HG03558 (cell line): Measurements from ENCODE around the gene TOE1.
"Not testable (repeated sequence)": the region's sequence is repeated elsewhere in the genome, so short reads cannot be mapped to it uniquely, and the experiment has no call there.

Experiments
- ATAC-seq: cut with Tn5 transposase; IDR thresholded peaks from one replicate; pipeline ENCODE4 v1.9.1; 2021; ENCODE audit warnings: moderate number of reproducible peaks; ENCODE audit not compliant: unreplicated experiment; ENCODE audit errors: extremely low read depth

The TOE1 gene

DNA sequence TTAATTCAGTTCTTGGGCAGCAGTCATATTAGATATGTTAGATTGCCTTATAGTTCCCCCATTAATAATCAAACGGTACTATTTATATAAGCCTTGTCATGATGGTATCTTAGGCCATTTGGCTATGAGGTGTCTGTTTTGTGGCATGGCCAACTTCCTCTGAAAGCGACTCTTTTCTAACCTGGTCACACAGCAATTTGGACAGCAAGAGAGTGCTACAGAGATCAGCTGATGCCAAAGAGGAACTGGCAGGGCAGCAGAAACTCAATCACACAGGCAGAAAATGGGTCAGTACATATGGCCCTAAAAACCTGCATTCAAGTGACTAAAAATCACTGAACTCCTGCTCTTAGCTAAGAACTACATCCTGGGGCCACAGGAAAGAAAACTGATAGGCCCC is 13.7 kb downstream of the TOE1 start:
- ATAC-seq, result no peak

DNA sequence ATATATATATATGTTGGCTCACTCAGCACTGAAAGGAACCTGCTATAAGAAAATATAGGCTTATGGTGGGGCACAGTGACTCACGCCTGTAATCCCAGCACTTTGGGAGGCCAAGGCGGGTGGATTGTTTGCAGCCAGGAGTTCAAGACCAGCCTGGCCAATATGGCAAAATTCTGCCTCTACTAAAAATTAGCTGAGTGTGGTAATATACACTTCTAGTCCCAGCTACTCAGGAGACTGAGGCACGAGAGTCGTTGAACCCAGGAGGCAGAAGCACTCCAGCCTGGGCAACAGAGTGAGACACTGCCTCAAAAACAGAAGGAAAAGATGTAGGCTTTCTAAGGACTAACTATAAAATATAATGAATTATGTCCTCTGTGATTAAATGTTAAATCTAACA is 14.9 kb downstream of the TOE1 start:
- no peak for ATAC-seq

DNA sequence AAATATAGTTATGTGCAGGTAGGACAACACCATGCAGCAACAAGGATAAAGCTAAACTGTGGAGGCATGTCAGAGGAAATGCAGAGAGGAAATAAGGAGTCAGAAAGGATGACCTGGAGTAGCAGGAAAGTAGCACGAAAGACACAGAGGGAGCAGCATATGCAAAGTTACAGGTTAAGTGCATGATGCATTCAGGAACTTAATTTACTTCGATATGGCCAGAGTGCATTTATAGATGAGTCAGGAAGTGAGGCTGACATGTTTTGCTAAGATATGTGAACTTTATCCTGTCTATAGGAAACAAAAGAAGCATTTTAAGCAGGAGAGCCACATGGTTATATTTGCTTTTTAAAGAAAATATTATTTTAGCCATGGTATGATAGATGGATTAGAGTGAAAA is 15.7 kb downstream of the TOE1 start:
- no peak for ATAC-seq

DNA sequence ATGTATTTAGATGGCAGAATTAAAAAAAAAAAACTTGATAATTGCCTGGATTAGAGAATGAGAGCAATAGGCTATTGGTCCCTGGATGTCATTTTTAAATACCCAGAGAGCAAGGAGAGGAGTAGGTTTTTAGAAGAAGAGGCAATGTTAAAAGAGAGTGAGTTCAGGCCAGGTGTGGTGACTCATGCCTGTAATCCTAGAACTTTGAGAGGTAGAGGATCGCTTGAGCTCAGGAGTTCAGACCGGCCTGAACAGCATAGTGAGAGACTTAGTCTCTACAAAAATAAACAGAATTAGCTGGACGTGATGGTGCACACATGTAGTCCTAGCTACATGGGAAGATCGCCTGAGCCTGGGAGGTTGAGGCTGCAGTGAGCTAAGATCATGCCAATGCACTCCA is 16.2 kb downstream of the TOE1 start:
- ATAC-seq, result no peak

DNA sequence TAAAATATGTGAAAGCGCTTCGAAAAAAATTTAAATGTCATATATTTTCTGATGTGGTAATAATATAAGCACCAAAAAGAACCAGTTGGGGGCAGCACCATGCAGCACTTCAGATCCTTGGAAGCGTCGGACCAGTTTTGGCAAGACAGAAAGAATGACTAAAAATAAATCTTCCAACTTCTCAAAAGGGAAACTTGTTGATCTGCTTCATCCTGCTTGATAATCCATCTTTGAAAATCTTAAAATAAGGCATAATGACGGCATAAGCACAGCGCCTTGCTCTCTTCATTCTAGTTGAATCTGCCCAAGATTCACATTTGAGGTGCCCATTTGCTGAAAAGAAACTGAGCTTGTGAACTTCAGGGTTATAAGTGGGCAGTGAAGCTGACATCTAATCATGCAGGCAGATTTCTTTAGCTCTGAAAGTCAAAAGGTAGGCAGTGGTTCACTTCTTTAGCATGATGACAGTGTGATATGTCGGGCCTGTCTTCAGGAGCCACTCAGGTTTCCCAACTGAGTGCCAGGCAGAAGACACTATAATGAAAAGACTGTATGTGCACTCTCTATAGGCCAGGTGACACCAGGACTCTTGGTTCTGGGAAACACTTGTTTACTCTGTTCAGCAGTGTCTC is 20.0 kb downstream of the TOE1 start:
- no peak for ATAC-seq

DNA sequence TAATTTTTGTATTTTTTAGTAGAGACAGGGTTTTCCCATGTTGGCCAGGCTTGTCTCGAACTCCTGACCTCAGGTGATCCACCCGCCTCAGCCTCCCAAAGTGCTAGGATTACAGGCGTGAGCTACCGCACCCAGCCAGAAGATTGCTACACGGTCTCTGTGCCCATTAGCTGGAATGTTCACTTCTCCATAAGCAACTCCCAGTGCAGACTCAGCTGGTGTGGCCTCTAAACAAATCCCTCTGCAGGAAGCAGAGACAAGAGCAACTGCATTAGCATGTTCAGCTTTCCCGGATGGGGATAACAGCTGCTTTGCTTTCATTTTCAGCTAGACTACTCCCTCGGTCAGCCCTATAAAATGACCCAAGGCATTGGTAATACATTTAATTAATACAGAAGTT is 21.0 kb downstream of the TOE1 start:
- not testable (repeated sequence) for ATAC-seq

DNA sequence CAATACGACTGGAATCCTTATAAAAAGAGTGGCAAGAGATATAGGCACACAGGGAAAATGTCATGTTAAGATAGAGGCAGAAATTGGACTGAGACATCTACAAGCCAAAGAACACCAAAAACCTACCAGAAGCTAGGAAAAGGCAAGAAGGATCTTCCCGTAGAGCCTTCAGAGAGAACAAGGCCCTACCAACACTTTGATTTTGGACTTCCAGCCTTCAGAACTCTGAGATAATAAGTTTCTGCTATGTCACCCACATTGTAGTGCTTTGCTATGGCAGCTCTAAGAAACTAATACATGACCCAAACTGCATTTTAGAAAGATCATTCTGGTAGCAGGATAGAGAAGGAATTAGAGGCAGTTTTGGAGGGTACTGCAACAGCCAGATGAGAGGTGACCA is 24.3 kb downstream of the TOE1 start:
- ATAC-seq, result no peak

DNA sequence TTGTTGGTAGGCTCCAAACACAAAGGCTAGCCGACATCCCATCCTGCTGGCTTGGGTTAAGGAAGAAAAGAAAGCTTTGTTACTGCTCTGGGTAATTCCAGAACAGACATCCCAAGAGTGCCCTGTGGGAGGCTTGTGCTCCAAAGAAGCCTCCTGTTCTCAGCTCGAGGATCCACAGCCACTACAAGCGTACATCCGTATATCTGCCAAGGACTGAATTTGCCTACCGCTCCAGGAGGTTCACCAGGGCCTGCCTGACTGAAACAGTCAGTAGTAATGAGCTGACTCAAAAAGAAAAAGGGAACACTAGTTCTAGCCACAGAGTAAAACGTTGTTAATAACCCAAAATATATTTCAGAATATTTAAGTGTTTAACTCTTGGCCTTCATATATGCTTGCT is 25.1 kb downstream of the TOE1 start:
- no peak for ATAC-seq

DNA sequence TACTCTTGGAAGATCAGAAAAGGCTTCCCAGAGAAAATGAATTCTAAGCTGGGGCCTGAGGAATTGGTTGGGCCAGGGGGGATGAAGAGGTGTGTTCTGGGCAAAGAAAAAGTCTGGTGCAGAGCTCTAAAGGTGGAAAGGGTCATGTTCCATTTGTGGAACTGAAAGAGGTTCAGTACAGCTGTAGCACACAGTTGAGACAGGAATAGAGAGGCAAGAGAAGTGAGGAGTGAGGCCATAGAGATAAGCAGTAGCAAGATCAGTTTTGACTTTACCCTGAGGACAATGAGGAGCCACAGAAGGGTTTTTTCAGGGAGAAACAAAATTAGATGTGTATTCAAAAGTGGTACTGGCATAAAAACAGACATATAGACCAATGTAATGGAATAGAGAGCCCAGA is 30.6 kb downstream of the TOE1 start:
- ATAC-seq, result no peak

DNA sequence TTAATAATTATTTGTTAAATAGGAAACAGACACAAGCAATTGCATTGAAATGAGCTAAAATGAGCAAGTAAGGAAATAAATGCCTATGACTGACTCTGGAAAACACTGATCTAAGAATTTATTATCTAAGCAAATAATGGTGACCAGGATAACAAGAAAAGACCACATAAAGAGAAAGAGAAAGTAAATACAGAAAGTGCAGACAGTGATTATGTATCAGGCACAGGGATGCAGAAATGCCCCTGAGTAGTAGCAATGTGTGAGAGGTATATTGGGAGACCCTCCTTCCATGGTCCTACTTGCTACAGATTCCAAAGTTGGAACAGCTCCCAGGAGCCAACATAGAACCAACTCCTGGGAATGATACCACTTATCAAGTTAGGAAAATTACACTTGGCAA is 33.6 kb downstream of the TOE1 start:
- ATAC-seq, result no peak

DNA sequence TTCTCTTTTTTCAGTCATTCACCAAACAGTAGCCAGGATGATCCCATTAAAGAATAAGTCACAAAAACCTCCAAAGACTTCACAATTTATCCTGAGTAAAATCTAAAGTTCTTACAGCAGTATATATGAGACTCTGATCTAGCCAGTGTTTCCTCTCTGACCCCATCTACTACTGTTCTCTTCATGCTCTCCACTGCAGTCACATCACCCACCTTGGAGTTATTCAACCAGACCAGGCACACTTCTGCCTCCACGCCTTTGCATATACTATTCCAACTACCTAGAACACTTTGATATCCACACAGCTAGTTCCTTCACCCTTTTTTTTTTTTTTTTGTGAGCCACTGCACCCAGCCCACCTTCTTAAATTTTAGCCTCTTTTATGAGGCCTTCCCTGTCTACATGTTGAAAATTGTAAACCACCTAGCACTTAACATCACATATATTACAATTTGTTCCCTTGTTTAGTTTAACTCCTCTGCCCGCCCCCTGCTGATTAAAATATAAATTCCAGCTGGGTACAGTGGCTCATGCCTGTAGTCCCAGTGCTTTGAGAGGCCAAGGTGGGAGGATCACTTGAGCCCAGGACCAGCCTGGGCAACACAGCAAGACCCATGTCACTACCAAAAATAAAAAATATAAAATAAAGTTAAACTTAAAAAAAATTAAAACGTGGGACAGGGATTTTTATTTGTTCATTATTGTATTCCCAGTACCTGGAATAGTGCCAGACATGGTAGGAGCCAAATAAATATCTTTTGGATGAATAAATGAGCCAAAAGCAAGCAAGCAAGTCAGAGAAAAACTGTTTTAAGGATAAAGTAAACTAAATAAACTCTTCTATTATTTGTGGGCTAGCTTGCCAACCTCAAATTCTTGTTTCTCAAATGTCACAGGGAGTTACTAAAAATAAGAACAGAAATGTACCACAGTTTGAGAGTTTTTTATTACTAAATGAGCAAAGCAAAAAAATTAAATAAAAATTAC is 35.4 kb downstream of the TOE1 start:
- no peak for ATAC-seq

DNA sequence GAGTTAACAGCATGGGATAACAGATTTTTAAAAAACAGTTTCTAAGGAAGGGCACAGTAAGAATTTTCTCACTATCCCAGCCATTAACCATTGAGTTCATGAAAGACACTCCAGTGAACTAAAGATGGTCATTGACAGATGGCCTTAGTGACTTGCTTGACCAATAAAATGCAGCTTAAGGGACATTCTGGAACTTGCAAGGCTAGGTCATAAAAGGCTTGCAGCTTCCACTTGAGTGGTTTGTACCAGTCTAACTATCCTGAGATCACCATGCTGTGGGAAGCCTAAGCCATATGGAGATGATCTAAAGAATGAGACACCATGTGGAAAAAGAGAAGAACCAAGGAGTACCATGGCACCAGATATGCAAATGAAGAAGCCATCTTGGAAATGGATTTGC is 38.2 kb downstream of the TOE1 start:
- ATAC-seq, result no peak

DNA sequence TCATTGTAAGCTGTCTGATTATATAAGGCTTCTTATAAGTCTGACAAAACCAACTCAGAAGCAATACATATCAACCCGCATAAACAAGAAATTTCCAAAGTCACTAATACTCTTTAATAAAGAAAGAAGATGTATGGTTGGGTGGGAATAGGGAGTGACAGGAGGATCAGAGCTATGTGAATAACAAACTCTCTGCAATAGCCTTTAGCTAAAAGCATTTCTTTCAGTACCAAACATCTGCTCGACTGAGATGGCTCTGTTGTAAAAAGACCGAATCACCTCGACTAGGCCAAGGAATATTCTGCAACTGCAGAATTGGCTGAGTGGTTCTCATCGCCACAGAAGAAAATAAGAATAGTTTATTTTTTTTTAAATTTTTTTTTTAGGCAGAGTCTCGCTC is 39.6 kb downstream of the TOE1 start:
- no peak for ATAC-seq

DNA sequence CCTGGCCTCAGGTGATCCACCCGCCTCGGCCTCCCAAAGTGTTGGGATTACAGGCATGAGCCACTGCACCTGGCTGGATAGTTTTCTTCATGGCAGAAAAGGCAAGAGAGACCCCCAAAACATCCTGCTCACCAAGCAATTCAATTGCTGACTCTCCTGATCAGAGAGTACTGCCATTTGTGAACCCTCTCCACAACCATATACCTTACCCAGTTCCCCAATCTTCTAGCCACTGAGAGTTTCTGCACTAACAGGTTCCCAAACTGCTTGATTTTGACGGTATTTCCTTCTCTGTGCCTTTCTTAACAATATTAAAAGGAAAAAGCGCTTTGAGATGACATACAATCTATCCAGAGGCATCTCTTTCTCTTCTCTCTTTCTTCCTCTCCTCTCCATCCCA is 40.2 kb downstream of the TOE1 start:
- ATAC-seq, result no peak

DNA sequence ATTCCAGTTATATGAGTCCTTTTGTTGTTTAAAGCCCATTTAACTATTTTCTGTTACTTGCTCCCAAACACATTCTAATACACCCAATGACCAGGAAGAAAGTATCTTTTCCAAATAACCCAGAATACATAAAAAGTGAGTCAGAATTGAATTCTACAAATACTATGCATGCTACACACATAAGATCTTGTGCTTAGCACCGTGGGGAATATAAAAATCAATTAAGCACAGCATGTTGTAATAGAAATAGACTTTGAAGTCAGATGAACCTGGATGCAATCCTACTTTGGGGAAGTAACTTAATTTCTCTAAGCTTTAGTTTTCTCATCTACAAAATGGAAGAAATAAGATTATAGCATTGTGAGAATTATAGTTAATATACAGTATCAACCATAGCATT is 40.8 kb downstream of the TOE1 start:
- no peak for ATAC-seq

DNA sequence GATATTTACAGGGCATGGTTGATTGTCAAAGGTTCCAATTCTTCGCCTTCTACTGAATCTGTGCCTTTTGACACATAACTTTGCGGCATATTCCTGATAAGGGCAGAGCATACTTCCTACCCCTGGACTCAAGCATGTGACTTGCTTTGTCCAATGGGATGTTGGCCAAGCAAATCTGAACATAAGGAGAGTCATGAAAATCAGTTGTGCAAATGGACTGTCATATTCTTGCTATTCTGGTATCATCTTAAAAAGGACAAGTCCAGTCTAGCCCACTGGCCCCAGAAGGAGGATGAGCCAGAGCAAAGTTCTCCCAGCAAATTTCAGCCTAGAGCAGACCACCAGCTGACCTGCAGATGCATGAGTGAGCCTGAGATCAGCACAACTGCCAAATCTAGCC is 41.3 kb downstream of the TOE1 start:
- ATAC-seq, result no peak

DNA sequence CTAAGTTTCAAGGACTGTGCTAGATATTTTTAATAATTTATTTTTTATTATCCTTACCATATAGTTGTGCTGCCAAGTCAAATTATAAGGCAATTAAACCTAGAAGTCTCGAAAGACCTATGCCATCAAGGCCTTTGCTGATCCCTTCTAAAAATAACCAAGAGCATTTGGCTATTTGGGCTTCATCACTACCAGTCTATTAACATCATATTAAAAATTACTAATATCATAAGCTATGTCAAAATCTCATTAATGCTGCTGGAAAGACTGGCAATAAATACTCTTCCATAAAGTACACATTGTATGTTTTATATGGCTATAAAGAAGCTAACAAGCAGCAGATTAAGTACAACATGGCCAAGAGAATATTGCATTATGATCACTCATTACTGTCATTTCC is 43.2 kb downstream of the TOE1 start:
- ATAC-seq, result no peak

DNA sequence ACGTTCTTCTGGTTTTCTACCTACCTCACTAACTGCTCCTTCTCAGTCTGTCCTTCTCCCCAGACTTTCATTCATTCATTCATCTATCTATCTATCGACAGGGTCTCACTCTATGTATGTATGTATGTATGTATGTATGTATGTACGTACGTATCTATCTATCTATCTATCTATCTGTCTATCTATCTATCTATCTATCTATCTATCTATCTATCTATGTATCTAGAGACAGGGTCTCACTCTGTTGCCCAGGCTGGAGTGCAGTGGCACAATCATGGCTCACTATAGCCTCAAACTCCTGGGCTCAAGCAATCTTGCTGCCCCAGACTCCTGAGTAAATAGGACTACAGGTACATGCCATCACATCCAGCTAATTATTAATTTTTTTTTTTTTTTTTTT is 44.2 kb downstream of the TOE1 start:
- not testable (repeated sequence) for ATAC-seq

DNA sequence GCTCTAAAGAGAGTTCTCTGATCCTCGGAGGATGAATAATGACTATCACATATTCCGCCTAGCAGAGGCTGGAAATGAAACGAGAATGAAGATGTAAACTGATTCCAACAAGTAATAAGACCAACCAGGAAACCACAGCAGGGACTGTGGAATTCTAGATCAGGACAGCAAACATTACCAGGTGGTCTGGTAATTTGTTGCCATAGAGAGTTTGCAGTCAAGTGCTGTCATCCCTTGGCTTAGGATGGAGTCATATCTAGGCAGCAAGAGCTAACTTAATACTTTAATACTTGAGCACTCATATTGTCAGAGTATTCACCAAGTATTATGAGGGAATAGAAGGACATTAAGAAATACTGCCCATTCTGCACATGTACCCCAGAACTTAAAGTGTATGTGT is 45.3 kb downstream of the TOE1 start:
- ATAC-seq, result no peak

DNA sequence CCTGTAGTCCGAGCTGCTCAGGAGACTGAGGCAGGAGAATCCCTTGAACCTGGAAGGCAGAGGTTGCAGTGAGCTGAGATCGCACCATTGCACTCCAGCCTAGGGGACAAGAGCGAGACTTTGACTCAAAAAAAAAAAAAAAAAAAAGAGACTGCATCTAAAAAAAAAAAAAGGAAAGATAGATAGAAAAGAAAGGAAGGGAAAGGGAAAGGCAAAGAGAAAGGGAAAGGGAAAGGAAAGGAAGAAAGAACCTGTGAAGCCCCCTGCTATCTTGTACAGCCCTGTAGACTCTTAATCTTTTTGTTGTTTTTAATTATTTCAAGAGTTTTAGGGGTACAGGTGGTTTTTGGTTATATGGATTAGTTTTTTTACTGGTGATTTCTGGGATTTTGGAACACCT is 46.2 kb downstream of the TOE1 start:
- ATAC-seq, result no peak
